ENCODE results near the gene TSC2.

- TF ChIP-seq CTCF (IDR thresholded peaks at IDR 0.05) (no peak), POLR2A (IDR thresholded peaks at IDR 0.05) (no peak), EP300 (IDR thresholded peaks at IDR 0.05) (no peak)
These were observed 25.1 kb upstream of the TSC2 start for GRCh38 chr16:2022723-2023091.
